Measurements from ENCODE around the gene CHRNA7. TPM values are rescaled to one million over a fixed set of nuclear protein-coding genes. Genes with fewer than 3 reads are reported as not detected.

CHRNA7 gene
- total RNA-seq, 4 donors from 2014 or later: 0.68 to 2.1 (median 1.5) TPM

- WGBS, 2 donors: 89 to 91% methylated on average over 2 to 5 of the region's 5 CpGs
- intact Hi-C loops (cut with DNase I): no loop called here
- no peak for TF ChIP-seq POLR2A (IDR thresholded peaks at IDR 0.05)
- TF ChIP-seq, protein P1, sequence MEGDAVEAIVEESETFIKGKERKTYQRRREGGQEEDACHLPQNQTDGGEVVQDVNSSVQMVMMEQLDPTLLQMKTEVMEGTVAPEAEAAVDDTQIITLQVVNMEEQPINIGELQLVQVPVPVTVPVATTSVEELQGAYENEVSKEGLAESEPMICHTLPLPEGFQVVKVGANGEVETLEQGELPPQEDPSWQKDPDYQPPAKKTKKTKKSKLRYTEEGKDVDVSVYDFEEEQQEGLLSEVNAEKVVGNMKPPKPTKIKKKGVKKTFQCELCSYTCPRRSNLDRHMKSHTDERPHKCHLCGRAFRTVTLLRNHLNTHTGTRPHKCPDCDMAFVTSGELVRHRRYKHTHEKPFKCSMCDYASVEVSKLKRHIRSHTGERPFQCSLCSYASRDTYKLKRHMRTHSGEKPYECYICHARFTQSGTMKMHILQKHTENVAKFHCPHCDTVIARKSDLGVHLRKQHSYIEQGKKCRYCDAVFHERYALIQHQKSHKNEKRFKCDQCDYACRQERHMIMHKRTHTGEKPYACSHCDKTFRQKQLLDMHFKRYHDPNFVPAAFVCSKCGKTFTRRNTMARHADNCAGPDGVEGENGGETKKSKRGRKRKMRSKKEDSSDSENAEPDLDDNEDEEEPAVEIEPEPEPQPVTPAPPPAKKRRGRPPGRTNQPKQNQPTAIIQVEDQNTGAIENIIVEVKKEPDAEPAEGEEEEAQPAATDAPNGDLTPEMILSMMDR (IDR thresholded peaks at IDR 0.05): no peak
These were observed 78.3 kb downstream of the CHRNA7 start for GRCh38 chr15:32108661-32109060.

DNA sequence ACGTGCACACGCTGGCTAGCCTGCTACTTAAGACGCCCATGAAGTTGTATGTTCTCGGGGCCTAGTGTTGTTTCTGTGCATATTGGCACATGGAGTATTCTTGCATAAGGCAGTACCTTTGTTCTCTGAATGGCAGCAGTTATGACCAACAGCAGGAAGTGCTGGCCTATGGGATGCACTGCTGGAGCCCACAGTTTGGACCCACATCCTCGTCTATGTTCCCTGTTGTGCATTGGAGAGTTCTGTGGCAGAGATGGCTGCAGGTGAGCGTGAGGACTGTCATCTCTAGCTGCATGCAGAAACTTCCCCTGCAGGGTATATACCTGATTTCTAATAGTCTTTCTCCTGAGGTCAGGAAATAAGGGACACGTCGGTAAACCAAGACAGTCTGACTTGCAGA is 81.8 kb downstream of the CHRNA7 start:
- TF ChIP-seq, protein P1 (IDR thresholded peaks at IDR 0.05): no peak
- no peak for TF ChIP-seq POLR2A (IDR thresholded peaks at IDR 0.05)
- H3K4me3 ChIP-seq: no peak overlapping the region
- H3K27me3 ChIP-seq: no peaks in the 10 kb centered on the region
- H3K27ac ChIP-seq: no peak overlapping the region
- no peak for DNase-seq
- H3K36me3 ChIP-seq: no peaks in the 10 kb centered on the region
- 72 to 93% methylated on average over 5 of the region's 8 CpGs for WGBS, 2 donors
- no peaks in the 10 kb centered on the region for H3K9me3 ChIP-seq
- no peaks in the 10 kb centered on the region for H3K4me1 ChIP-seq
- intact Hi-C loops (cut with DNase I): no loop called here

More at GRCh38 chr15:32108661-32109060, 78.3 kb downstream of the CHRNA7 start:
- DNase-seq: no peak
- H3K36me3 ChIP-seq: no peaks in the 10 kb centered on the region
- no peak overlapping the region for H3K4me3 ChIP-seq
- H3K4me1 ChIP-seq: no peaks in the 10 kb centered on the region
- no peaks in the 10 kb centered on the region for H3K27me3 ChIP-seq
- H3K27ac ChIP-seq: no peak overlapping the region
- H3K9me3 ChIP-seq: no peaks in the 10 kb centered on the region

DNA sequence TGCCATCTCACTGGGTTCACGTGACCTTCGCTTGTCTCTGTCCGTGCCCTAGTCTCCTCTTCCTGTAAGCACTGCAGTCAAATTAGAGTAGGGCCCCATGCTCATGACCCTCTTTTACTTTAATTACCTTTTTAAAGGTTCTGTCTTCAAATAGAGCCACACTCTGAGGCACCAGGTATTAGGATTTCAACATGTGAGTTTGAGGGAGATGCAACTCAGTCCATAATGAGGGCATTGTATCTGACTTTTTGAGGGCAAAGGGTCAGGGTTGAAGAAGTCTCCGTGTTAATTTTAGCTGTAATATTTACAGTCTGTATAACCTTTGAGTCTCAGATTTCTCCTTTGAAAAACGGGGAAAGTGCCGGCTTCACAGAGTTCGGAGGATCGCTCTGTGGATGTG is 82.9 kb downstream of the CHRNA7 start:
- no peak overlapping the region for H3K27ac ChIP-seq
- WGBS, 2 donors: 74 to 80% methylated on average over 8 of the region's 8 CpGs
- H3K36me3 ChIP-seq: no peaks in the 10 kb centered on the region
- TF ChIP-seq POLR2A (IDR thresholded peaks at IDR 0.05): no peak
- no peaks in the 10 kb centered on the region for H3K27me3 ChIP-seq
- no peaks in the 10 kb centered on the region for H3K4me1 ChIP-seq
- H3K4me3 ChIP-seq: no peak overlapping the region
- intact Hi-C loops (cut with DNase I): no loop called here
- DNase-seq: no peak
- no peaks in the 10 kb centered on the region for H3K9me3 ChIP-seq

- Histone ChIP-seq H3K4me3 (no peak overlapping the region), H3K27me3 (no peaks in the 10 kb centered on the region), H3K9me3 (no peaks in the 10 kb centered on the region), H3K36me3 (no peaks in the 10 kb centered on the region), H3K27ac (no peak overlapping the region), H3K4me1 (no peaks in the 10 kb centered on the region)
- 46 to 71% methylated on average over 2 to 4 of the region's 4 CpGs for WGBS, 2 donors
- no peak for DNase-seq
- intact Hi-C loops (cut with DNase I): no loop called here
- TF ChIP-seq, protein P1 (IDR thresholded peaks at IDR 0.05): no peak
- no peak for TF ChIP-seq POLR2A (IDR thresholded peaks at IDR 0.05)
These were observed 86.8 kb downstream of the CHRNA7 start for GRCh38 chr15:32117122-32117521.

DNA sequence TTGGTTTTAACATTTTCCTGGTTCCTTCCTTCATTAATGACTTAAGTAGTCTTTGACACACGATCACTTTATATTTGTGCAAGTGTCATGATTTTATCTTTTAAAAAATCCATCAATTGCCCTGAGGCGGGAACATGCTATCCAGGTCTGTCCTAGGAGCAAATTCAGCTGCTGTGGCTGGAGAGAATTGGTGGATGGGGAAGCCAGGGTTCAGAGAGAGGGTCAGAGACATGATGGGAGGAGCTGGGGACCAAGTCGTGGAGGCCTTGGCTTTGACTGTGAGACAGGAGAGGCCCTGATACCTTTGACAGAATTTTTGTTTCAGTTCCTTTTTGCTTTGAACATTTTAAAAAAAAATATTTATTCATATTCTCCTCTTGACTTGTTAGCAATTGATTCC is 89.0 kb downstream of the CHRNA7 start:
- TF ChIP-seq, protein P1 (IDR thresholded peaks at IDR 0.05): no peak
- TF ChIP-seq POLR2A (IDR thresholded peaks at IDR 0.05): no peak
- DNase-seq: no peak
- Histone ChIP-seq H3K4me1 (no peaks in the 10 kb centered on the region), H3K9me3 (no peaks in the 10 kb centered on the region), H3K36me3 (no peaks in the 10 kb centered on the region), H3K27ac (no peak overlapping the region), H3K27me3 (no peaks in the 10 kb centered on the region), H3K4me3 (no peak overlapping the region)
- intact Hi-C loops (cut with DNase I): no loop called here
- WGBS, 2 donors: 63 to 80% methylated on average over 3 of the region's 3 CpGs

DNA sequence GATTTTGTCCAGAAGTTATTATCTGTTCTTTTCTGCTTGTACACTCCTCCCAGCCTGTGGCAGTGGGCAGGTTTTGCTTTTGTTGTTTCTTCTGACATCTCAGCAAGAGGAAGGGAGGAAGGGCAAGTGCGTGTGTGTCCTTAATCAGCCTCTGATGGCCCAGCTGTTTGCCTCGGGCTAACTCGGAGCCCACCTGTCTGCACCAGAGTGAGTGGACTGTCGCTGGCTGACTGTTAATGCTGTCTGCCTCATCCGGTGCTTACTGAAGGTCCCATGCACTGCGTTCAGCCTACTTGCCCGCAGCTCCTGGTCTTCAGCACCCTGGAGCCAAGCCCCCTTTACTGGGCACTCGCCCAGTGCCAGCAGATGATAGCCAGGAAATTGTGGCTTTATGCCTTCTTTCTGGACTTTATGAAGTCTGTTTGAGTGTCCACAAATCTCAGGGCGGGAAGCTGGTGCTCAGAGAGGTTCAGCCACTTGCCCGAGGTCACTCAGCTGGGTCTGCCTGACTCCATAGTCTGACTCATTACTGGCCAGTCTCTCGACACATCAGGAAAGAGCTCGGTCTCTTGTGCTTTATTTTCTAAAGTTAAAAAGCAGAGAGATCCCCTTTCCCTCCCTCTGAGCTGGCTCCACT is 89.5 kb downstream of the CHRNA7 start:
- Histone ChIP-seq H3K4me1 (no peaks in the 10 kb centered on the region), H3K27me3 (no peaks in the 10 kb centered on the region), H3K9me3 (no peaks in the 10 kb centered on the region), H3K36me3 (no peaks in the 10 kb centered on the region), H3K27ac (no peak overlapping the region), H3K4me3 (no peak overlapping the region)
- WGBS, 2 donors: 58 to 69% methylated on average over 5 to 11 of the region's 12 CpGs
- no peak for TF ChIP-seq POLR2A (IDR thresholded peaks at IDR 0.05)
- TF ChIP-seq, protein P1 (IDR thresholded peaks at IDR 0.05): no peak
- no peak for DNase-seq
- intact Hi-C loops (cut with DNase I): no loop called here

Measured in esophagus squamous epithelium (tissue), 5 donors.